Hepatocyte (in vitro differentiated cells): Measurements from ENCODE around the gene LCN2.

Experiments
- EZH2 ChIP-seq: fragments of 200-600 bp; sonication (generic); IDR thresholded peaks from 2 replicates; pipeline ENCODE4 v1.6.1; 2016; ENCODE audit warnings: antibody characterized with exemption, mild to moderate bottlenecking, borderline replicate concordance
- EZH2phosphoT487 ChIP-seq: fragments of 200-600 bp; sonication (generic); IDR thresholded peaks from one replicate; pipeline ENCODE4 v1.6.1; 2018; ENCODE audit warnings: antibody characterized with exemption, mild to moderate bottlenecking, low read depth, moderate library complexity; ENCODE audit not compliant: unreplicated experiment, severe bottlenecking
- TF ChIP-seq, protein P1 (sequence below): fragments of 200-600 bp; sonication (generic); IDR thresholded peaks from 2 replicates; pipeline ENCODE4 v1.5.1; 2016; ENCODE audit warnings: antibody characterized with exemption, mild to moderate bottlenecking; ENCODE audit not compliant: poor library complexity

GRCh38 chr9:128100581-128100980 lies 48.7 kb upstream of the LCN2 start:
- TF ChIP-seq, protein P1, sequence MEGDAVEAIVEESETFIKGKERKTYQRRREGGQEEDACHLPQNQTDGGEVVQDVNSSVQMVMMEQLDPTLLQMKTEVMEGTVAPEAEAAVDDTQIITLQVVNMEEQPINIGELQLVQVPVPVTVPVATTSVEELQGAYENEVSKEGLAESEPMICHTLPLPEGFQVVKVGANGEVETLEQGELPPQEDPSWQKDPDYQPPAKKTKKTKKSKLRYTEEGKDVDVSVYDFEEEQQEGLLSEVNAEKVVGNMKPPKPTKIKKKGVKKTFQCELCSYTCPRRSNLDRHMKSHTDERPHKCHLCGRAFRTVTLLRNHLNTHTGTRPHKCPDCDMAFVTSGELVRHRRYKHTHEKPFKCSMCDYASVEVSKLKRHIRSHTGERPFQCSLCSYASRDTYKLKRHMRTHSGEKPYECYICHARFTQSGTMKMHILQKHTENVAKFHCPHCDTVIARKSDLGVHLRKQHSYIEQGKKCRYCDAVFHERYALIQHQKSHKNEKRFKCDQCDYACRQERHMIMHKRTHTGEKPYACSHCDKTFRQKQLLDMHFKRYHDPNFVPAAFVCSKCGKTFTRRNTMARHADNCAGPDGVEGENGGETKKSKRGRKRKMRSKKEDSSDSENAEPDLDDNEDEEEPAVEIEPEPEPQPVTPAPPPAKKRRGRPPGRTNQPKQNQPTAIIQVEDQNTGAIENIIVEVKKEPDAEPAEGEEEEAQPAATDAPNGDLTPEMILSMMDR = no peak
- TF ChIP-seq EZH2 (no peak), EZH2phosphoT487 (no peak)
